GM12865 (cell line): ENCODE measurements around the gene ARHGEF39.

Experiments
- DNase-seq: peaks from one replicate; pipeline ENCODE4 v3.0.0; 2010; ENCODE audit warnings: low read depth
- H3K4me3 ChIP-seq: 2 replicates; pipeline ENCODE4 v1.5.1; 2011; ENCODE audit warnings: mild to moderate bottlenecking, low read depth, low read length, control low read depth
- TF ChIP-seq, protein P1 (sequence below): IDR thresholded peaks from 2 replicates; pipeline ENCODE4 v1.5.1; 2011; ENCODE audit warnings: low read length, control low read depth, low read depth, inconsistent platforms; ENCODE audit not compliant: insufficient read depth; ENCODE audit errors: missing control alignments

The ARHGEF39 gene

DNA sequence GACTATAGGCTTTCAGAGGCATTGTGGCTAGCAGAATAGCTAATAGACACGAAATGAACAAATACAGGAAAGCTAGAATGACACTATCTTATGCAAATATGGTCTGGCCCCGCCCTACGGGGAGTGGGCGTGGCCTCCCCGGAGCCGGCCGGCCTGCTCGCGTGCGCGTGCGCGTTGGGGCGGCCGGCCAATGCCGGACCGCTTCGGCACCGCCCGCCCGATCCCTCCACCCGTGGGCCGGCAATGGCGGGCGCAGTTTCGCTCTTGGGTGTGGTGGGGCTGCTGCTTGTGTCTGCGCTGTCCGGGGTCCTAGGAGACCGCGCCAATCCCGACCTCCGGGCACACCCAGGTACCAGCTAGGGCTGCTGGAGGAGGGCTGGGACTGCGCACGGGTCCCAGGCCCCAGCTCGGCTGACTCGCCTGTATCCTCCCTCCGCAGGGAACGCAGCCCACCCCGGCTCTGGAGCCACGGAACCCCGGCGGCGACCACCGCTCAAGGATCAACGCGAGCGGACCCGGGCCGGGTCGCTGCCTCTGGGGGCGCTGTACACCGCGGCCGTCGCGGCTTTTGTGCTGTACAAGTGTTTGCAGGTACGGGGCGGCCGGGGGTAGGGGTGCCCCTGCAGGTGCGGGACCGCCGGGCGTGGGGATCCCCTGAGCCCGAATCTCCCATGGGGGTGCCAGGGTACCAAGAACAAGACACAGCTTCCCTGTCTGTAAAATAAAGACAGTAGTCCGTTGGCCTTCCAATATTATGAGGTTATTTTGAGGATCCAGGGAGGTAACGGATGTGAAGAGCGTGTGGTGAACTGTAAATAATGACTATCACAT is 6.6 kb downstream of the ARHGEF39 start, which contains the start of gene CCDC107:
Gene CCDC107 (plus strand): TSS at position 156 of the 831 bp plus-strand sequence. CDS start 88 bp downstream, at position 244.
- TF ChIP-seq, protein P1, sequence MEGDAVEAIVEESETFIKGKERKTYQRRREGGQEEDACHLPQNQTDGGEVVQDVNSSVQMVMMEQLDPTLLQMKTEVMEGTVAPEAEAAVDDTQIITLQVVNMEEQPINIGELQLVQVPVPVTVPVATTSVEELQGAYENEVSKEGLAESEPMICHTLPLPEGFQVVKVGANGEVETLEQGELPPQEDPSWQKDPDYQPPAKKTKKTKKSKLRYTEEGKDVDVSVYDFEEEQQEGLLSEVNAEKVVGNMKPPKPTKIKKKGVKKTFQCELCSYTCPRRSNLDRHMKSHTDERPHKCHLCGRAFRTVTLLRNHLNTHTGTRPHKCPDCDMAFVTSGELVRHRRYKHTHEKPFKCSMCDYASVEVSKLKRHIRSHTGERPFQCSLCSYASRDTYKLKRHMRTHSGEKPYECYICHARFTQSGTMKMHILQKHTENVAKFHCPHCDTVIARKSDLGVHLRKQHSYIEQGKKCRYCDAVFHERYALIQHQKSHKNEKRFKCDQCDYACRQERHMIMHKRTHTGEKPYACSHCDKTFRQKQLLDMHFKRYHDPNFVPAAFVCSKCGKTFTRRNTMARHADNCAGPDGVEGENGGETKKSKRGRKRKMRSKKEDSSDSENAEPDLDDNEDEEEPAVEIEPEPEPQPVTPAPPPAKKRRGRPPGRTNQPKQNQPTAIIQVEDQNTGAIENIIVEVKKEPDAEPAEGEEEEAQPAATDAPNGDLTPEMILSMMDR = peak; percentile 80
- peak; percentile 93 for DNase-seq
- H3K4me3 ChIP-seq = peak within 1 kb of the TSS; percentile 89

DNA sequence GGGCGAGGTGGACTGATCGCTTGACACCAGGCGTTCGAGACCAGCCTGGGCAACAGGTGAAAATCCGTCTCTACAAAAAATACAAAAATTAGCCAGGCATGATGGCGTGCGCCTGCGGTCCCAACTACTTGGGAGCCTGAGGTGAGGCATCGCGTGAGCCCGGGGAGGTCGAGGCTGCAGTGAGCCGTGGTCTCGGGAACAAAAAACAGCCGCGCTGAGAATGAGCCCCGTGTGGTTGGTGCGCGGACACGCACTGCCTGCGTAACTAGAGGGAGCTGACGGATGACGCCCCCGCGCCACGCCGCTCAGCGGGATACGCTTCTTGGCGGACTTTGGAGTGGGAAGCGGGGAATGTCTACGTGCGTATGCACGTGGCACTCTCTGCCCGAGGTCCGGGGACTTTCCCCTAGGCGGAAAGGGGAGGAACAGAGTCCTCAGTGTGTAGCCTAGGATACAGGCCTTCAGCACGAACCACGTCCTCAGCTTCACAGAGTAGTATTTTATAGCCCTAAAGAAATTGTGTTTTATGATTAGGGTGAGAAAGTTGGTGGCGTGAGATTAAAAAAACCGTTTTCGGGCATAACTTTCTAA is 7.4 kb downstream of the ARHGEF39 start, which contains the start of gene RMRP:
Gene RMRP (minus strand): TSS at position 474 of the 591 bp plus-strand sequence.
- peak within 1 kb of the TSS; percentile 89 for H3K4me3 ChIP-seq
- DNase-seq = peak; percentile 99
- TF ChIP-seq, protein P1 = peak; percentile 15

DNA sequence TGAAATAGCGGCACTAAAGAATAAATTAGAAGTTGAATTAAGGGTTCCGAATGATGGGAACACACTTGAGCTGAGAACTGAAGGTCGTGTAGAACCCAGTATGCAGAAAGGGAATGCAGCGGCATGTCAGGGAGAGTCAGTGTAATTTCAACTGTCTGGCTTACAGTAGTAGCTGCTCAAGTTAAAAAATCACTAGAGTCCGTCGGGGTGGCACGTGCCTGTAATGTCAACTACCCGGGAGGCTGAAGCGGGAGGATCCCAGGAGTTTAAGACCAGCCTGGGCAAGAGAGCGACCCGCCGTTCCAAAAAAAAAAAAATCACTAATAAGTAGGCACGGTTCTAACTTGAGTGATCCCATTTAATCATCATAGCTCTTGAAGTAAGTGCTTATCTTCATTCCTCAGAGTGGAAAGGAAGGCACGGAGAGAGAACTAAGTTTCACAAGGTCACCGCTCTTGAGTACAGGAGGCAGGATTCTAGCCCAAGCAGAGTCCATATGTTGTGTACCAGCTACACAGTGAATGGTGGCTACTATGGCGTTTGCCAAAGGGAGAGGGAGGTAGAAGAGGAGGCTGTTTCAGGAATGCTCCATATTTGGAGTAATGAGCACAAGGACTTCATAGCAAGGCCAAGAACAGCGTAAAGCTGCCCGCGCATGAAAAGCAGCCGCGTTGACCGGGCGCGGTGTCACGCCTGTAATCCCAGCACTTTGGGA is 8.0 kb downstream of the ARHGEF39 start:
- TF ChIP-seq, protein P1 = no peak
- DNase-seq = no peak

DNA sequence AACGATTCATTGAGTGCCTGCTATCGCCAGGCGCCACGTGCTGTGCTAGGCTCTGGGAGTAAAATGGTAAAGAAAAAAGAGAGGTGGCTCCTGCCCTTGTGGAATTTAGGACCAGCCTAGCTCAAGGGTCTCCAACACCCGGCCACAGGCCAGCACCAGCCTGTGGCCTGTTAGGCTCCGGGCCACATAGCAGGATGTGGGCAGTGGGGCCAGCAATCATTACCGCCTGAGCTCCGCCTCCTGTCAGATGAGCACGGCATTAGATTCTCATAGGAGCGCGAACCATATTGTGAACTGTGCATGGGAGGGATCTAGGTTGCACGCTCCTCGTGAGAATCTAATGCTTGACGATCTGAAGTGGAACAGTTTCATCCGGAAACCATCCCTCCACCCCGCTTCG is 8.6 kb downstream of the ARHGEF39 start:
- no peak for DNase-seq
- TF ChIP-seq, protein P1 = no peak
- no peak overlapping the region for H3K4me3 ChIP-seq

More for the DNA sequence above, 8.0 kb downstream of the ARHGEF39 start:
- H3K4me3 ChIP-seq = peak overlapping the region; percentile 89

DNA sequence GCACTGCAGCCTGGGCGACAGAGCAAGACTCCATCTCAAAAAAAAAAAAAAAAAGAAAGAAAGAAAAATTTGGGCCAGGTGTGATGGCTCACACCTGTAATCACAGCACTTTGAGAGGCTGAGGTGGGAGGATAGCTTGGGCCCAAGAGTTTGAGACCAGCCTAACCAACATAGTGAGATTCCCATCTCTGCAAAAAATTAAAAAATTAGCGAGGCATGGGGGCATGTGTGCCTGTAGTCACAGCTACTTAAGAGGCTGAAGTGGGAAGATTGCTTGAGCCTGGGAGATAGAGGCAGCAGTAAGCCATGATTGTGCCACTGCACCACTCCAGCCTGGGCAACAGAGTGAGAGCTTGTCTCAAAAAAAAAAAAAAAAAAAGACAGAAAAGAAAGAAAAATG is 11.4 kb downstream of the ARHGEF39 start:
- TF ChIP-seq, protein P1 = no peak
- no peak overlapping the region for H3K4me3 ChIP-seq
- no peak for DNase-seq

DNA sequence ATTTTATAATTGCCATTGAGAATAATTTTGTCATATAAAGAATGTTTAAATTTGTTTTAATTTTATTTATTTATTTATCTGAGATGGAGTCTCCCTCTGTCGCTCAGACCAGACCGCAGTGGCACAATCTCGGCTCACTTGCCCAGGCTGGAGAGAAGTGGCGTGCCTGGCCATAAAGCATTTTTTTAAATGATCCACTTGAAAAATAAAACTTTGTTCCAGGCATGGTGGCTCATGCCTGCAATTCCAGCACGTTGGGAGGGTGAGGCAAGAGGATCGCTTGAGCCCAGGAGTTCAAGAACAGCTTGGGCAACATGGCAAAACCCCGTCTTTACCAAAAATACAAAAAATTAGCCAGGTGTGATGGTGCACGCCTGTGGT is 12.2 kb downstream of the ARHGEF39 start:
- H3K4me3 ChIP-seq = no peak overlapping the region
- DNase-seq = no peak

More for the DNA sequence above, 12.2 kb downstream of the ARHGEF39 start:
- TF ChIP-seq, protein P1 = no peak
